Heart left ventricle (tissue), 13 donors: ENCODE data around the gene ANKRD33.

Source experiments
- CTCF ChIP-seq, 12 donors: fragments of 200-600 bp; sonication (generic) in 4 of 12; IDR thresholded peaks; one replicate each; pipeline versions ENCODE4 v1.5.0 to v1.8.0; 2018 to 2022; ENCODE audit warnings: antibody characterized with exemption in 12 of 12, mild to moderate bottlenecking in 5 of 12
- POLR2A ChIP-seq, 2 donors: fragments of 450-650 bp; IDR thresholded peaks; one replicate each; pipeline ENCODE4 v1.6.1; 2017; ENCODE audit warnings: antibody characterized with exemption in 2 of 2, mild to moderate bottlenecking in 2 of 2, moderate library complexity in 2 of 2
- donor health status: ischemic (EF 13 %, LVEDD 7.1; RV severe dilation, severe dysfunction).
- donor health status: DM: no; HTN: yes; CAD: no.
- donor health status: DM: no; HTN: no; CAD: no.
- donor health status: ischemic (EF 25% LVEDD 6.9; RV normal size, moderate dysfunction).
- donor health status: ischemic (EF 25% LVEDD 5.7; RV mildly dilated, moderate dysfunction).
- donor health status: ischemic (EF 35%, LVEDD 5.7; RV mildly dilated, moderate dysfunction).
- donor health status: nonischemic (EF 11% LVEDD 7.7; RV severe dilation, severe dysfunction).
- donor health status: DM: yes; HTN: yes; CAD: no.
- donor health status: PGD.
- donor health status: ischemic (EF 29% LVEDD 5.4; RV normal size, mild dysfunction).
- donor health status: nonischemic (EF 23%, LVEDD 6.1; RV moderate dilation, normal function).

GRCh38 chr12:51917041-51917590, 29.2 kb downstream of the ANKRD33 start:
- TF ChIP-seq POLR2A (IDR thresholded peaks at IDR 0.05) (no peak), CTCF (IDR thresholded peaks at IDR 0.05) (no peak)
